Spleen (tissue), 7 donors: ENCODE measurements around the gene MYOD1.

Experiments
- POLR2AphosphoS5 ChIP-seq, 3 donors: sonication (generic); formaldehyde crosslinking; IDR thresholded peaks; one replicate each; pipeline ENCODE4 v1.5.1; 2017; ENCODE audit warnings: antibody characterized with exemption in 3 of 3
- TF ChIP-seq, protein P1 (sequence below), 11 experiments: fragments of 200-600 bp in 7 of 11; fragments of 450-650 bp in 4 of 11; sonication (generic) in 4 of 11; IDR thresholded peaks in 8 of 11; conservative IDR thresholded peaks in 3 of 11; 1 replicate in 7 of 11; 2 replicates in 4 of 11; pipeline versions ENCODE4 v1.4.0 to v1.8.0; 2016 to 2021; ENCODE audit warnings: antibody characterized with exemption in 11 of 11, inconsistent platforms in 4 of 11, mild to moderate bottlenecking in 1 of 11
- donor health status: DM: no; HTN: no; CAD: no; lungs with moderate emphysema.
- donor health status: DM: no; HTN: no; CAD: no.
- donor health status: DM: no; HTN: no; CAD: no.

DNA sequence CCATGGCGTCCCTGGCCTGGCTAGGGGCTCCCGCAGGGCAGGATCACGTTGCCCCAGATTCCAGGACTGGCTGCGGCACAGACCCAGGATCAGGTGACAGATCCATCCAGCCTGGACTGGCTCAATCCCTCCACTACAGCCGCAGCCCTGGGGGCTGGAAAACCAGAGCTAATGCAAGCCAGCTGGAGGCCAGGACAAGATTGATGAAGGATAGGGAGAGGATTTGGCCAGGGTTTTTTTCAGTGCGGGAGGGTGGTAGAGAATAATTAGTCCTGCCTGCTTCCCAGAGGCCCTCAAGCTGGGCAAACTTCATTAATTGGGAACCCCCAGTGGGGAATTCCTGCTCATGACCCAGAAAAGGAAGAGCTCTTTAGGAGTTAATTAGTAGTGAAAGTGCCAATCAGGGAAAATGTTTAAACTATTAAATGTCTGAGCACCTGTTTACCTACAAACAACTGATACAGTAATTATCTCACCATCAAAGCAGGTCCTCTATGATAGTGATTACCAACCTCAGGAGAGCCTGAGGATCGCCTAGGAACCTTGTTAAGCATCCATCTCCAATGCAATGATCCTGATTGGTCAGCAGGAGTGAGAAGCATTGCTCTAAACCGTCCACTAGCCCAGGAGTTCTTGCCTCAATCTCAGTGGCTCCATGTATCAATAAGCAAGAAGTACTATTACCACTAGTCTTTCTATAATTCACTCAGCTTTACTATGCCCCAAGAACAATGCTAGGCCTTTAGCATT is 33.0 kb upstream of the MYOD1 start:
- TF ChIP-seq, protein P1, sequence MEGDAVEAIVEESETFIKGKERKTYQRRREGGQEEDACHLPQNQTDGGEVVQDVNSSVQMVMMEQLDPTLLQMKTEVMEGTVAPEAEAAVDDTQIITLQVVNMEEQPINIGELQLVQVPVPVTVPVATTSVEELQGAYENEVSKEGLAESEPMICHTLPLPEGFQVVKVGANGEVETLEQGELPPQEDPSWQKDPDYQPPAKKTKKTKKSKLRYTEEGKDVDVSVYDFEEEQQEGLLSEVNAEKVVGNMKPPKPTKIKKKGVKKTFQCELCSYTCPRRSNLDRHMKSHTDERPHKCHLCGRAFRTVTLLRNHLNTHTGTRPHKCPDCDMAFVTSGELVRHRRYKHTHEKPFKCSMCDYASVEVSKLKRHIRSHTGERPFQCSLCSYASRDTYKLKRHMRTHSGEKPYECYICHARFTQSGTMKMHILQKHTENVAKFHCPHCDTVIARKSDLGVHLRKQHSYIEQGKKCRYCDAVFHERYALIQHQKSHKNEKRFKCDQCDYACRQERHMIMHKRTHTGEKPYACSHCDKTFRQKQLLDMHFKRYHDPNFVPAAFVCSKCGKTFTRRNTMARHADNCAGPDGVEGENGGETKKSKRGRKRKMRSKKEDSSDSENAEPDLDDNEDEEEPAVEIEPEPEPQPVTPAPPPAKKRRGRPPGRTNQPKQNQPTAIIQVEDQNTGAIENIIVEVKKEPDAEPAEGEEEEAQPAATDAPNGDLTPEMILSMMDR (IDR thresholded peaks at IDR 0.05 in 8 of 11, conservative IDR thresholded peaks at IDR 0.05 in 3 of 11) = no peak
- no peak for TF ChIP-seq POLR2AphosphoS5 (IDR thresholded peaks at IDR 0.05)
